ENCODE measurements around the gene ATF6B.
"Not testable (repeated sequence)": the region's sequence is repeated elsewhere in the genome, so short reads cannot be mapped to it uniquely, and the experiment has no call there.

Gene ATF6B

DNA sequence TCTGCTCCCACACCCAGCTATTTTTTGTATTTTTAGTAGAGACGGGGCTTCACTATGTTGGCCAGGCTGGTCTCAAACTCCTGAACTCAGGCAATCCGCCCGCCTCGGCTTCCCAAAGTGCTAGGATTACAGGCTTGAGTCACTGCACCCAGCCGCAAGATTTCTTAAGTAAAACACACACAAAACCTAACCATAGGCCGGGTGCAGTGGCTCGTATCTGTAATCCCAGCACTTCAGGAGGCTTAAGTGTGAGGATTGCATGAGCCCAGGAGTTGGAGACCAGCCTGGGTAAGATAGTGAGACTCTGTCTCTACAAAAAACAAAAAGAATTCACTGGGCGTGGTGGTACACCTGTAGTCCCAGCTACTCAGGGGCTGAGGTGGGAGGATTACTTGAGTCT is 27.8 kb downstream of the ATF6B start:
- not testable (repeated sequence) for H3K4ac ChIP-seq (ENCODE audit: low read depth, low read length); DNase-seq; H3K9me3 ChIP-seq (ENCODE audit: insufficient read depth, low read depth, low read length); H3K23ac ChIP-seq (ENCODE audit: low read length); H2BK5ac ChIP-seq (ENCODE audit: low read depth, low read length, poor library complexity); H4K8ac ChIP-seq (ENCODE audit: low read depth, low read length); H2BK12ac ChIP-seq (ENCODE audit: low read length); H4K91ac ChIP-seq (ENCODE audit: low read depth, low read length); H2BK120ac ChIP-seq (ENCODE audit: insufficient read depth, low read length, poor library complexity); H2AFZ ChIP-seq (ENCODE audit: insufficient read depth, low read length, poor library complexity); H2AK5ac ChIP-seq (ENCODE audit: low read length); H4K12ac ChIP-seq (ENCODE audit: low read depth, low read length); H3K4me2 ChIP-seq (ENCODE audit: low read length); H3K4me3 ChIP-seq (ENCODE audit: low read depth, low read length); H3K18ac ChIP-seq (ENCODE audit: low read length); H3K27me3 ChIP-seq (ENCODE audit: insufficient read depth, low read length); H3K14ac ChIP-seq (ENCODE audit: low read length); H3K79me1 ChIP-seq (ENCODE audit: low read length); H3K36me3 ChIP-seq (ENCODE audit: control insufficient read depth in 1 of 2, insufficient read depth in 2 of 2, low read length in 2 of 2); H3K27ac ChIP-seq (ENCODE audit: low read depth, low read length); H3K4me1 ChIP-seq (ENCODE audit: control insufficient read depth in 1 of 2, insufficient read depth in 2 of 2, low read length in 2 of 2); H3K79me2 ChIP-seq (ENCODE audit: control insufficient read depth, insufficient read depth, low read length, poor library complexity); H3K9ac ChIP-seq (ENCODE audit: low read length)
- WGBS (ENCODE audit: extremely low coverage, insufficient coverage, insufficient read length) = no CpG with 5 or more reads among the region's 8 CpGs

DNA sequence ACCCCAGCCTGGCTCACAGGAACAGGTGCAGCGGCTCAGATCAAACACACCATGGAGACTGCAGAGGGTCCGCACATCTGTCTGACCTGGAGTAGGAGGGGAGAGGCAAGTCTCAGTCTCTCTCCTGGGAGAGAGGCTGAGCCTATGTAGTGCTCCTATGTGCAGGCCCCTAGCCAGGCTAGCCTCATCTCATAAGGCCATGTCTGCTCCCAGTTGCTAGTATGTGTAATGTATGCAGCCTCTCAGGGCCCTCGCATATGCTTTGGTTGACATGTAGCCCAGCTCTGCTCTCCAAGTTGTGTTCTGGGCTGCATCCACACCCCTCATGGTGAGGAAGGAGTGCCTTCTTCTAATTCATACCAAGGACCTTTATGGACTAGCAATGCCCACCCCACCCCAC is 30.7 kb downstream of the ATF6B start:
- Histone ChIP-seq H4K12ac (ENCODE audit: low read depth, low read length) (no peak overlapping the region), H3K18ac (ENCODE audit: low read length) (no peak overlapping the region)
- no CpG with 5 or more reads among the region's 3 CpGs for WGBS (ENCODE audit: extremely low coverage, insufficient coverage, insufficient read length)

DNA sequence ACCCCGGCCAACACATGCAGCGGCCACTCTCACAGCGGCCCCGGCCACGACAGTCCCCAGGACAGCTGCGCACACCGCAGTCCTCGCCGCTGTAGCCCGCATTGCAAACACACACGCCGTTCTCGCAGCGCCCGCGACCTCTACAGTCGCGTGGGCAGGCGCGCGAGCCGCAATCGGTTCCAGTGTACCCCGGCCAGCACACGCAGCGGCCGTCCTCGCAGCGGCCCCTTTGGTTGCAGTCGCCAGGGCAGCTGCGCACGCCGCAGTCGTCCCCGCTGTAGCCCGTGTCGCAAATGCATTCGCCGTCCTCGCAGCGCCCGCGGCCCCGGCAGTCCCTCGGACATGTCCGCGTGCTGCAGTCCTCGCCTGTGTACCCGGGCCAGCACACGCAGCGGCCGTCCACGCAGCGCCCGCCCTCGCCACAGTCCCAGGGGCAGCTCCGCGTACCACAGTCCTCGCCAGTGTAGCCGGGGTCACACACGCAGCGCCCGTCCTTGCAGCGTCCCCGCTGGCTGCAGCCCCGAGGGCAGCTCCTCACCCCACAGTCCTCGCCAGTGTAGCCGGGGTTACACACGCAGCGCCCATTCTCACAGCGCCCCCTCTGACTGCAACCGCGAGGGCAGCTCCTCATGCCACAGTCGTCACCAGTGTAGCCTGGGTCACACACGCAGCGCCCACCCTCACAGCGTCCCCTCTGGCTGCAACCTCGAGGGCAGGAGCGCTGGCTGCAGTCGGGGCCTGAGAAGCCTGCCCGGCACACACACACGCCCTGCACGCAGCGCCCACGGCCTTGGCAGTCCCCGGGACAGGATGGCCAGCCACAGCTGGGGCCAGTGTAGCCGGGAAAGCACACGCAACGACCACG is 31.4 kb downstream of the ATF6B start:
- Histone ChIP-seq H3K4me1 (ENCODE audit: control insufficient read depth in 1 of 2, insufficient read depth in 2 of 2, low read length in 2 of 2) (no peaks in the 10 kb centered on the region), H3K36me3 (ENCODE audit: control insufficient read depth in 1 of 2, insufficient read depth in 2 of 2, low read length in 2 of 2) (no peaks in the 10 kb centered on the region), H4K91ac (ENCODE audit: low read depth, low read length) (no peak overlapping the region), H3K9ac (ENCODE audit: low read length) (no peak overlapping the region), H3K18ac (ENCODE audit: low read length) (no peak overlapping the region), H2BK120ac (ENCODE audit: insufficient read depth, low read length, poor library complexity) (no peak overlapping the region), H3K14ac (ENCODE audit: low read length) (no peak overlapping the region), H3K9me3 (ENCODE audit: insufficient read depth, low read depth, low read length) (peaks cover 2% of the 10 kb centered on the region), H3K79me1 (ENCODE audit: low read length) (no peaks in the 10 kb centered on the region), H3K27me3 (ENCODE audit: insufficient read depth, low read length) (no peaks in the 10 kb centered on the region), H3K4me3 (ENCODE audit: low read depth, low read length) (no peak overlapping the region), H2AK5ac (ENCODE audit: low read length) (no peak overlapping the region), H4K8ac (ENCODE audit: low read depth, low read length) (no peak overlapping the region), H2BK12ac (ENCODE audit: low read length) (no peak overlapping the region), H2BK5ac (ENCODE audit: low read depth, low read length, poor library complexity) (no peak overlapping the region), H3K27ac (ENCODE audit: low read depth, low read length) (no peak overlapping the region), H4K12ac (ENCODE audit: low read depth, low read length) (no peak overlapping the region), H3K23ac (ENCODE audit: low read length) (no peak overlapping the region), H2AFZ (ENCODE audit: insufficient read depth, low read length, poor library complexity) (no peak overlapping the region), H3K4me2 (ENCODE audit: low read length) (no peak overlapping the region), H3K79me2 (ENCODE audit: control insufficient read depth, insufficient read depth, low read length, poor library complexity) (no peaks in the 10 kb centered on the region), H3K4ac (ENCODE audit: low read depth, low read length) (no peak overlapping the region)
- DNase-seq = peak in 1 of 2 donors; percentile 25
- no CpG with 5 or more reads among the region's 90 CpGs for WGBS (ENCODE audit: extremely low coverage, insufficient coverage, insufficient read length)

More for the DNA sequence above, 30.7 kb downstream of the ATF6B start:
- Histone ChIP-seq H2BK120ac (ENCODE audit: insufficient read depth, low read length, poor library complexity) (no peak overlapping the region), H3K4ac (ENCODE audit: low read depth, low read length) (no peak overlapping the region), H4K91ac (ENCODE audit: low read depth, low read length) (no peak overlapping the region), H2AK5ac (ENCODE audit: low read length) (no peak overlapping the region), H3K4me2 (ENCODE audit: low read length) (no peak overlapping the region), H3K79me2 (ENCODE audit: control insufficient read depth, insufficient read depth, low read length, poor library complexity) (no peaks in the 10 kb centered on the region), H3K14ac (ENCODE audit: low read length) (no peak overlapping the region), H4K8ac (ENCODE audit: low read depth, low read length) (no peak overlapping the region), H3K27ac (ENCODE audit: low read depth, low read length) (no peak overlapping the region), H2BK12ac (ENCODE audit: low read length) (no peak overlapping the region), H2BK5ac (ENCODE audit: low read depth, low read length, poor library complexity) (no peak overlapping the region), H3K9ac (ENCODE audit: low read length) (no peak overlapping the region), H2AFZ (ENCODE audit: insufficient read depth, low read length, poor library complexity) (no peak overlapping the region), H3K27me3 (ENCODE audit: insufficient read depth, low read length) (no peaks in the 10 kb centered on the region), H3K79me1 (ENCODE audit: low read length) (no peaks in the 10 kb centered on the region), H3K9me3 (ENCODE audit: insufficient read depth, low read depth, low read length) (peaks cover 2% of the 10 kb centered on the region), H3K23ac (ENCODE audit: low read length) (no peak overlapping the region), H3K36me3 (ENCODE audit: control insufficient read depth in 1 of 2, insufficient read depth in 2 of 2, low read length in 2 of 2) (no peaks in the 10 kb centered on the region), H3K4me1 (ENCODE audit: control insufficient read depth in 1 of 2, insufficient read depth in 2 of 2, low read length in 2 of 2) (no peaks in the 10 kb centered on the region), H3K4me3 (ENCODE audit: low read depth, low read length) (no peak overlapping the region)
- no peak for DNase-seq

DNA sequence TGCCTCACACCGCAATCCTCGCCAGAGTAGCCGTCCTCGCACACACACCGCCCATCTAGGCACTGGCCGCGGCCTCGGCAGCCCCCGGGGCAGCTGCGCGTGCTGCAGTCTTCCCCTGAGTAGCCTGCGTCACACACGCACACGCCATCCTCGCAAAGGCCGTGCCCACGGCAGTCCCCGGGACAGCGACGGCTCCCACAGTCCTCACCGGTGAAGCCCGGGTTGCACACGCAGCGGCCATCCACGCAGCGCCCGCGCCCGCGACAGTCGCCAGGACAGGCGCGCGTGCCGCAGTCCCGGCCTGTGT is 32.0 kb downstream of the ATF6B start:
- no peak overlapping the region for H3K27ac ChIP-seq (ENCODE audit: low read depth, low read length)
- peaks cover 2% of the 10 kb centered on the region for H3K9me3 ChIP-seq (ENCODE audit: insufficient read depth, low read depth, low read length)
- H3K79me2 ChIP-seq (ENCODE audit: control insufficient read depth, insufficient read depth, low read length, poor library complexity) = no peaks in the 10 kb centered on the region
- no peaks in the 10 kb centered on the region for H3K79me1 ChIP-seq (ENCODE audit: low read length)
- H3K4ac ChIP-seq (ENCODE audit: low read depth, low read length) = no peak overlapping the region
- H3K4me3 ChIP-seq (ENCODE audit: low read depth, low read length) = peak overlapping the region; percentile 34
- no peak overlapping the region for H2AFZ ChIP-seq (ENCODE audit: insufficient read depth, low read length, poor library complexity)
- no peak overlapping the region for H3K14ac ChIP-seq (ENCODE audit: low read length)
- H3K27me3 ChIP-seq (ENCODE audit: insufficient read depth, low read length) = no peaks in the 10 kb centered on the region
- H2BK5ac ChIP-seq (ENCODE audit: low read depth, low read length, poor library complexity) = no peak overlapping the region
- no CpG with 5 or more reads among the region's 36 CpGs for WGBS (ENCODE audit: extremely low coverage, insufficient coverage, insufficient read length)
- H4K8ac ChIP-seq (ENCODE audit: low read depth, low read length) = no peak overlapping the region
- H2BK12ac ChIP-seq (ENCODE audit: low read length) = no peak overlapping the region
- H3K23ac ChIP-seq (ENCODE audit: low read length) = no peak overlapping the region
- no peak overlapping the region for H2AK5ac ChIP-seq (ENCODE audit: low read length)
- H2BK120ac ChIP-seq (ENCODE audit: insufficient read depth, low read length, poor library complexity) = no peak overlapping the region
- no peak overlapping the region for H3K4me2 ChIP-seq (ENCODE audit: low read length)
- H3K18ac ChIP-seq (ENCODE audit: low read length) = no peak overlapping the region
- H3K9ac ChIP-seq (ENCODE audit: low read length) = no peak overlapping the region
- H4K12ac ChIP-seq (ENCODE audit: low read depth, low read length) = no peak overlapping the region
- no peak overlapping the region for H4K91ac ChIP-seq (ENCODE audit: low read depth, low read length)
- no peak for DNase-seq
- H3K36me3 ChIP-seq (ENCODE audit: control insufficient read depth in 1 of 2, insufficient read depth in 2 of 2, low read length in 2 of 2) = no peaks in the 10 kb centered on the region
- no peaks in the 10 kb centered on the region for H3K4me1 ChIP-seq (ENCODE audit: control insufficient read depth in 1 of 2, insufficient read depth in 2 of 2, low read length in 2 of 2)
